HG03521 (cell line): Measurements from ENCODE around the gene TCAIM.
"Not testable (repeated sequence)": the region's sequence is repeated elsewhere in the genome, so short reads cannot be mapped to it uniquely, and the experiment has no call there.

Source experiments
- ATAC-seq: cut with Tn5 transposase; IDR thresholded peaks from one replicate; pipeline ENCODE4 v1.9.1; 2021; ENCODE audit warnings: mild to moderate bottlenecking, moderate library complexity; ENCODE audit not compliant: unreplicated experiment

Gene TCAIM

GRCh38 chr3:44342176-44342790, 3.7 kb downstream of the TCAIM start:
- ATAC-seq = no peak

- no peak for ATAC-seq
Observed at GRCh38 chr3:44343421-44343820, 4.9 kb downstream of the TCAIM start.

- not testable (repeated sequence) for ATAC-seq
Observed at GRCh38 chr3:44346590-44346989, 8.0 kb downstream of the TCAIM start.

- no peak for ATAC-seq
Observed at GRCh38 chr3:44348993-44349392, 10.4 kb downstream of the TCAIM start.

GRCh38 chr3:44353355-44353924, 14.9 kb downstream of the TCAIM start:
- no peak for ATAC-seq

- ATAC-seq = no peak
Observed at GRCh38 chr3:44355362-44356033, 16.9 kb downstream of the TCAIM start.

- ATAC-seq = no peak
Observed at GRCh38 chr3:44359146-44359751, 20.7 kb downstream of the TCAIM start.

GRCh38 chr3:44363591-44363990, 25.0 kb downstream of the TCAIM start:
- ATAC-seq = no peak

GRCh38 chr3:44365952-44366351, 27.4 kb downstream of the TCAIM start:
- ATAC-seq = no peak

GRCh38 chr3:44375450-44375849, 36.9 kb downstream of the TCAIM start:
- no peak for ATAC-seq

GRCh38 chr3:44387404-44387803, 48.8 kb downstream of the TCAIM start:
- ATAC-seq = no peak

GRCh38 chr3:44392489-44392888, 53.9 kb downstream of the TCAIM start:
- no peak for ATAC-seq

GRCh38 chr3:44395714-44396113, 57.1 kb downstream of the TCAIM start:
- no peak for ATAC-seq

- ATAC-seq = no peak
Observed at GRCh38 chr3:44396200-44397171, 57.9 kb downstream of the TCAIM start.

- ATAC-seq = not testable (repeated sequence)
Observed at GRCh38 chr3:44398271-44398670, 59.7 kb downstream of the TCAIM start.

GRCh38 chr3:44398853-44399252, 60.3 kb downstream of the TCAIM start:
- no peak for ATAC-seq

- ATAC-seq = no peak
Observed at GRCh38 chr3:44400771-44401170, 62.2 kb downstream of the TCAIM start.

- no peak for ATAC-seq
Observed at GRCh38 chr3:44402548-44402947, 64.0 kb downstream of the TCAIM start.

GRCh38 chr3:44409640-44410410, 71.3 kb downstream of the TCAIM start:
- no peak for ATAC-seq

- ATAC-seq = no peak
Observed at GRCh38 chr3:44411031-44411645, 72.6 kb downstream of the TCAIM start.
